ENCODE data around the gene AFF1. TPM values are rescaled to one million over a fixed set of nuclear protein-coding genes. Genes with fewer than 3 reads are reported as not detected.

Gene AFF1
- total RNA-seq, 2 experiments from 2014 or later: 28.7 to 69.7 TPM

DNA sequence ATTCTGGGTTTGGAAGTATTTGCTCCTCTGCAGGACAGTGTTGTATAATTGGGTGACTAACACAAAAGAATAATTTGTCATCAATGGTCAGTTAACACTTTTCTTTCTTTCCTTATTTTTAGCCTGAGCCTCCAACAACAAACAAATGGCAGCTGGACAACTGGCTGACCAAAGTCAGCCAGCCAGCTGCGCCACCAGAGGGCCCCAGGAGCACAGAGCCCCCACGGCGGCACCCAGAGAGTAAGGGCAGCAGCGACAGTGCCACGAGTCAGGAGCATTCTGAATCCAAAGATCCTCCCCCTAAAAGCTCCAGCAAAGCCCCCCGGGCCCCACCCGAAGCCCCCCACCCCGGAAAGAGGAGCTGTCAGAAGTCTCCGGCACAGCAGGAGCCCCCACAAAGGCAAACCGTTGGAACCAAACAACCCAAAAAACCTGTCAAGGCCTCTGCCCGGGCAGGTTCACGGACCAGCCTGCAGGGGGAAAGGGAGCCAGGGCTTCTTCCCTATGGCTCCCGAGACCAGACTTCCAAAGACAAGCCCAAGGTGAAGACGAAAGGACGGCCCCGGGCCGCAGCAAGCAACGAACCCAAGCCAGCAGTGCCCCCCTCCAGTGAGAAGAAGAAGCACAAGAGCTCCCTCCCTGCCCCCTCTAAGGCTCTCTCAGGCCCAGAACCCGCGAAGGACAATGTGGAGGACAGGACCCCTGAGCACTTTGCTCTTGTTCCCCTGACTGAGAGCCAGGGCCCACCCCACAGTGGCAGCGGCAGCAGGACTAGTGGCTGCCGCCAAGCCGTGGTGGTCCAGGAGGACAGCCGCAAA is 179.6 kb downstream of the AFF1 start:
- CTCF ChIA-PET (ENCODE audit: unreplicated experiment): no interaction called here
- Histone ChIP-seq H3K4me2 (ENCODE audit: low read length) (no peak overlapping the region), H3K36me3 (ENCODE audit: insufficient read depth, low read length) (peaks cover 81% of the 10 kb centered on the region), H3K79me2 (ENCODE audit: insufficient read depth, low read depth, low read length) (no peaks in the 10 kb centered on the region), H3K9me2 (ENCODE audit: insufficient read depth, low read length) (no peaks in the 10 kb centered on the region), H3K4me3 (ENCODE audit: low read depth, low read length, poor library complexity, severe bottlenecking) (no peak overlapping the region), H4K20me1 (ENCODE audit: insufficient read depth, low read length) (no peaks in the 10 kb centered on the region), H3K4me1 (ENCODE audit: insufficient read depth, low read length, poor library complexity, severe bottlenecking) (no peaks in the 10 kb centered on the region), H3K27ac (ENCODE audit: low read depth, low read length, poor library complexity, severe bottlenecking) (no peak overlapping the region), H3K9me3 (ENCODE audit: low read length) (no peaks in the 10 kb centered on the region), H2AFZ (ENCODE audit: low read length) (no peak overlapping the region)
- intact Hi-C loops (cut with micrococcal nuclease; ENCODE audit: unreplicated experiment): no loop called here
- no peak for DNase-seq (ENCODE audit: low spot score)
- TF ChIP-seq, protein P1, sequence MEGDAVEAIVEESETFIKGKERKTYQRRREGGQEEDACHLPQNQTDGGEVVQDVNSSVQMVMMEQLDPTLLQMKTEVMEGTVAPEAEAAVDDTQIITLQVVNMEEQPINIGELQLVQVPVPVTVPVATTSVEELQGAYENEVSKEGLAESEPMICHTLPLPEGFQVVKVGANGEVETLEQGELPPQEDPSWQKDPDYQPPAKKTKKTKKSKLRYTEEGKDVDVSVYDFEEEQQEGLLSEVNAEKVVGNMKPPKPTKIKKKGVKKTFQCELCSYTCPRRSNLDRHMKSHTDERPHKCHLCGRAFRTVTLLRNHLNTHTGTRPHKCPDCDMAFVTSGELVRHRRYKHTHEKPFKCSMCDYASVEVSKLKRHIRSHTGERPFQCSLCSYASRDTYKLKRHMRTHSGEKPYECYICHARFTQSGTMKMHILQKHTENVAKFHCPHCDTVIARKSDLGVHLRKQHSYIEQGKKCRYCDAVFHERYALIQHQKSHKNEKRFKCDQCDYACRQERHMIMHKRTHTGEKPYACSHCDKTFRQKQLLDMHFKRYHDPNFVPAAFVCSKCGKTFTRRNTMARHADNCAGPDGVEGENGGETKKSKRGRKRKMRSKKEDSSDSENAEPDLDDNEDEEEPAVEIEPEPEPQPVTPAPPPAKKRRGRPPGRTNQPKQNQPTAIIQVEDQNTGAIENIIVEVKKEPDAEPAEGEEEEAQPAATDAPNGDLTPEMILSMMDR (conservative IDR thresholded peaks at IDR 0.05; ENCODE audit: low read length): 0 out of 2 replicates have a peak, but pooled peaks have one; percentile 25
- TF ChIP-seq EZH2phosphoT487 (IDR thresholded peaks at IDR 0.05; ENCODE audit: borderline replicate concordance, low read depth, low read length): no peak
- no TSS peak for BruUV-seq (replicated peaks)
- POLR2A ChIA-PET: interaction anchor here (0.5 to 1.3 kb wide), 3 partner anchors 8 to 69 kb away, joined by 3 to 4 read pairs (median 3); no protein-coding TSS in a partner anchor

DNA sequence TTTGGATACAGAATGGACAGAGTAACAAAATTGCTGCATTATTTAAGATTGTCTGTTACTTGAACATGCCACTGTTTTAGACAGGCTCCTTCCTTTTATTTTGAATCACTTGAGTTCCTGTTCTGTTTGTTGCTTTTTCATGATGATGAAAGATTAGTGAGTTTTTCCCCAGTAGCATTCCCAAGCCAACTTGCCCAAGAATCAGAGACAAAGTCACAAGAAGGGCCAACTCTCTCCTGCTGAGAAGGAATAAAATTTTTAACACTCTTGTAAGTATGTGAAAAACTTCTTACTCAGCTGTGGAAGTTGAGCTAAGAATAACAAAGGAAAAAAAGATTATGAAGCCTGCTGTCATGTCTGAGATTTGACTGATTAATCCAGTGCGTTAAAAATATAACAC is 181.4 kb downstream of the AFF1 start:
- ChIA-PET POLR2A (no interaction called here), CTCF (ENCODE audit: unreplicated experiment) (no interaction called here)
- H3K27ac ChIP-seq (ENCODE audit: low read depth, low read length, poor library complexity, severe bottlenecking): no peak overlapping the region
- no peaks in the 10 kb centered on the region for H3K9me3 ChIP-seq (ENCODE audit: low read length)
- no peaks in the 10 kb centered on the region for H3K9me2 ChIP-seq (ENCODE audit: insufficient read depth, low read length)
- peaks cover 81% of the 10 kb centered on the region for H3K36me3 ChIP-seq (ENCODE audit: insufficient read depth, low read length)
- TF ChIP-seq, protein P1 (conservative IDR thresholded peaks at IDR 0.05; ENCODE audit: low read length): no peak
- no peak for TF ChIP-seq EZH2phosphoT487 (IDR thresholded peaks at IDR 0.05; ENCODE audit: borderline replicate concordance, low read depth, low read length)
- no TSS peak for BruUV-seq (replicated peaks)
- H3K79me2 ChIP-seq (ENCODE audit: insufficient read depth, low read depth, low read length): no peaks in the 10 kb centered on the region
- no peaks in the 10 kb centered on the region for H4K20me1 ChIP-seq (ENCODE audit: insufficient read depth, low read length)
- intact Hi-C loops (cut with micrococcal nuclease; ENCODE audit: unreplicated experiment): no loop called here
- DNase-seq (ENCODE audit: low spot score): no peak
- no peak overlapping the region for H3K4me2 ChIP-seq (ENCODE audit: low read length)
- H2AFZ ChIP-seq (ENCODE audit: low read length): no peak overlapping the region
- no peak overlapping the region for H3K4me3 ChIP-seq (ENCODE audit: low read depth, low read length, poor library complexity, severe bottlenecking)
- no peaks in the 10 kb centered on the region for H3K4me1 ChIP-seq (ENCODE audit: insufficient read depth, low read length, poor library complexity, severe bottlenecking)
